ENCODE measurements around the gene DUSP2.

The DUSP2 gene

DNA sequence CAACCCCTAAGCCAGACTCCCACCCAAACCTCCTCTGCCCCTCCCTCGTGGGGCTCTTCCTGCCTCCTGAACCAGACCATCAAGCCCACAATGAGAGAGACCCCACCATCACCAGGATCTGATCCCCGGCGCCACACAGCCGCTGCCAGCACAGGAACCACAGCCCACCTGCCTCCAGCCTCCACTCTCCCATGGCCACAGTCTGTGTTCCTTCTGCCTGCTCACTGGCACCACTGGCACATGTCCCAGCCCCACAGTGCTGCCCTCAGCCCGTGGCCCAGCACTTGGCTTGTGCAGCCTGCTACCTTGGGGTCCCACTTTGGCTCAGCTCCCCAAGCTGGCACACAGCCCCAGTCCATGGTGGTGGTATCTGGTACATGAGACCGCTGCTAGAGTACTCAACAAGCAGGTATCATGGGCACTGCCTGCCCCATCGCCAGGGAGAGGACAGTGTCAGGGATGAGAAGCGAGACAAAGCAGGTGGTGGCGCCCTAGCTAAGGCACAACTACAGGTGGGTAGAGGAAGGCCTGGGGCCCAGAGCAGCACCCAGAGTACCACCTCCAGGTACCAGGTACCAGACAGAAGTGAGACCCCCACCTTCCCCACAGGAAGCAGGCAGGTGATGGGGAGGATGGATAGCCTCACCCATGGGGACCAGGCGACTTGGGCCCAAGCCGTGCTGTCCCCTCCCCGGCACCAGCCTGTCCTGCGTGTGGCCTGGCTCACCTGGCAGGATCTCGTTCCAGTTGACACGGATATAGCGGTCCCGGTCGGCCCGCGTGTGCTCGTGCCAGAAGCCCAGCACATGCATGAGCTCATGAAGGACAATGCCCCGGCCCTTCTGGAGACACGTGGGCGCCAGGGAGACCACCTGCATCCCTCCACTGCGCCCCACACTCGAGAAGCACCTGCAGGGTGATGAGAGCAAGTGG, 13.2 kb downstream of the DUSP2 start:
- no peaks in the 10 kb centered on the region for H3K27me3 Mint-ChIP-seq
- H3K9me3 Mint-ChIP-seq = no peaks in the 10 kb centered on the region
- peaks cover 14% of the 10 kb centered on the region for H3K4me1 Mint-ChIP-seq
- H3K4me3 Mint-ChIP-seq = no peak overlapping the region
- H3K36me3 Mint-ChIP-seq = peaks cover 3% of the 10 kb centered on the region
- no peak overlapping the region for H3K27ac Mint-ChIP-seq

DNA sequence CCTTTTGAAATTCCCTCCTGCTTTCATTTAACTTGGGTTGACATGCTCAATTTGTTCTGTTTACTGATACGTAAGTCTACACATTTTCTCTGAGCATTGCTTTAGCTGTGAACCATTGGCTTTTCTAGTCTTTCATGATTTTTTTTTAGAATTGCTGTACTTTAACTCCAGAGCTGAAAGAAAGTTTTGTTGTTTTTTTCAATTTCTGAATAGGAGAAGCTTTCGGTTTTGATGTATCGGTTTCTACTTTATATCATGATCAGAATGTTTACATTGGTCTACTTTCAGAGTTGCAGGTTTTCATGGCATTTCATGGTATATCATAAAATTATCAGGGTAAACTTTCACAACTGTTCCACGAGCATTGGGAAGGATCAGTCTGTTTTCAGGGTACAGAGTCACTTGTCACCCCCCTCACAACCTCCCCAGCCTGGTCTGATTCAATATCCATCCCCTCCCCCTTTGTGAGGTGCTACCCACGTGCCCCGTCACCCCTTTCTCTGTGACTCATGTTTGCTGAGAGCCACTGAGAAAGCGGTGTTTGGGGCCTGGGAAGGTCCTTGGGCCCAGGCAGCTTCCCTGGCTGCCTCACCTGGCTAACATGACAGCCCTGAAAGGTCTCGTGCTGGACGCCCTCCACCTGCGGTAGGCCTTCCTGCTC, 14.0 kb downstream of the DUSP2 start:
- Mint-ChIP-seq H3K4me3 (peak overlapping the region; percentile 19), H3K27me3 (no peaks in the 10 kb centered on the region), H3K4me1 (peaks cover 14% of the 10 kb centered on the region), H3K27ac (peak overlapping the region; percentile 85), H3K36me3 (peaks cover 8% of the 10 kb centered on the region), H3K9me3 (no peaks in the 10 kb centered on the region)

DNA sequence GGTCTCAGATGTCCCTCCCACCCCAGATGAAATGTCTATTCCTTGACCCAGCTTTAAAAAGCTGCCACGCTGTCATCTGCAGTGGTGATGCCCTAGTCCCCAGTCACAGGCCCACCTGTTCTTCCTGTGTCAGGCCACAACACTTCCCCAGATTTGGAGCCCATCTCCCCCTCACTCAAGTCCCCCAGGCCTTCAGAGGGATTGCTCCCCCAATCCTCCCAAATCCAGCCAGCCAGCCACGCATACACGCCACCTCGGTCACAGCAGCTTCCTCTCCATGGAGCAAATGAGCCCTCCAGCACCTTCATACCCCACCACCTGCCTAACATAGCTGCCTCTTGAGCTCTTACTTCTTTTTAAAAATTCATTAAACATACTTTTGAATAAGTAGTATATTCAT, 14.8 kb downstream of the DUSP2 start:
- H3K27ac Mint-ChIP-seq = no peak overlapping the region
- peaks cover 14% of the 10 kb centered on the region for H3K4me1 Mint-ChIP-seq
- H3K4me3 Mint-ChIP-seq = no peak overlapping the region
- H3K27me3 Mint-ChIP-seq = no peaks in the 10 kb centered on the region
- no peaks in the 10 kb centered on the region for H3K9me3 Mint-ChIP-seq
- H3K36me3 Mint-ChIP-seq = peaks cover 14% of the 10 kb centered on the region

DNA sequence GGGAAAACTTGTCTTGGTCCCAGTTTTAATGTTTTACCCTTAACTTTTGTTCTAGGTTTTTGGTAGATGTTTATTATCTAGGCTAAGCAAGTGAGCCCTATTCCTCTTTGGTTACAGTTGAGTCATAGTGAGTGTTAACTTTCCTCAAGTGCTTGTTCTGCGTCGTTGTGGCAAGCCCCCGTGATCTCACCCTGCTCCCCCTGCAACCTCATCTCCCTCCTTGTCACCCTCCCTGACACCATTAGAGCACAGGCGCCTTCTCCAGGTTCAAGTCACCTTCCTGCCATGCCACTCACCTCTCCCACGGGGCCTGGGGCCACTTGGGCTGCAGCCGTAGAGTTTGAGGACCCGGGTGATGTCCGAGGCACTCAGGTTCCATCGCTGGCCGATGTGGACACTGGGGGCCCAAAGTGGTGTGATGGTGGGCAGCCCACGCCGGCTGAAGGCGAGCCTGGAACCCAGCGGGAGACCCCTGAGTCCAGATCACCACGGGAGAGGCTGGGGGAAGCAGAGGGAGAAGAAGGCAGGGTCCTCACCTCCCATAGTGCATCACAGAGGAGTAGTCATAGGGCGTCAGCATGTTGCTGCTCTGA, 15.6 kb downstream of the DUSP2 start:
- no peak overlapping the region for H3K4me3 Mint-ChIP-seq
- peak overlapping the region; percentile 15 for H3K27ac Mint-ChIP-seq
- H3K27me3 Mint-ChIP-seq = no peaks in the 10 kb centered on the region
- H3K36me3 Mint-ChIP-seq = peaks cover 14% of the 10 kb centered on the region
- no peaks in the 10 kb centered on the region for H3K9me3 Mint-ChIP-seq
- H3K4me1 Mint-ChIP-seq = peaks cover 14% of the 10 kb centered on the region

DNA sequence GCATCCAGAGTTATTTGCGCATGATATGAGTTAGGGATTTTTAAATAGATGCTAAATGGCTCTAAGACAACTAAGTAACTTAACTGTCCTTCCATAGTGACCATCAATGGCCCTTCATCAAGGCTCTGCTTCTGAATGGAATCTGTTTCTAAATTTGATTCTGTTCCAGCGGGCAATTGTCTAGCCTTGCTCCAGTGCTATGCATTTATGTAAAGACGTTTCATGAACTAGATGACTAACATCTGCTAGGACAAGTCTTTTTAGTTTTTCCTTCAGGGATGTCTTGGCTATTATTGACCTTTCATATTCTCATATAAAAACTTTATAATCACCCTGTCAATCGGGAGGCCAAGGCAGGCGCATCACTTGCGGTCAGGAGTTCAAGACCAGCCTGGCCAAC, 16.8 kb downstream of the DUSP2 start:
- Mint-ChIP-seq H3K27me3 (no peaks in the 10 kb centered on the region), H3K9me3 (no peaks in the 10 kb centered on the region), H3K4me1 (peaks cover 14% of the 10 kb centered on the region), H3K36me3 (peaks cover 14% of the 10 kb centered on the region), H3K27ac (no peak overlapping the region), H3K4me3 (no peak overlapping the region)

DNA sequence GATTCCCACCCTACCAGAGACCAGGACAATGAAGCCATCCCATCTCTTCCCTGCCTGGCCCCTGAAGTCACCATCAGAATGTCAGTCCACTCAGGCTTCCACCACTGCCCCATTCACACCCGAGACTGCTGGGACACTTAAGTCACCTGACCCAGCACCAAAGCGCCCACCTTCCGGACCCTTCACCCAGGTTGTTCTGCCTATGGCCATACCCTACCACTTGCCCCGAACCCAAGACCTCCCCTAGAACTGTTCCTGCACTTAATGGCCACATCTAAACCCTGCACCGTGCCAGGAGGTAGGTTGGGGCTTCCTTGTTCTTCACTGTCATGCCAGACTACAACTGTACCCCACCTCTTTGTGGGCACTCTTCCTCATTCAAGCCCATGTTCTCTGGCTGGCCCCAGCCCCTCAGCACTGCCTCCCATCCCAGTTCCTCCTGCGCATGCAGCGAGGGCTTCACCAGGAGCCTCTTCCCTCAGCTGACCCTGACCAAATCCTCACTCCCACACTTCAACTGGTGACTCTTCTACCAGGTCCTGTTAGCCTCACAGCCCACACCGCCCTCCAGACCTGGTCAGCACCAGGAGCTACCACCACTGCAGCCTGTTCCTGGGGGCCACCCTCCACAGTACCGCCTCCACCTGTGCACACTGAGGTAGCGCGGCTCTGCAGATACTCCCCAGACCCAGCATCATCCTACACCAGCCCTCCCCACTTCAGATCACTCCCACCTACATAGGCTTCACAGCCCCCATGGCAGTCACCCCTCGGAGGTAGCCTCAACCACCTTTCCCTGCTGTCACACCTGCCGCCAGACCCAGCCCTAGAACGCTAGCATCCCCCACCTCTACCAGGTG, 20.6 kb downstream of the DUSP2 start:
- Mint-ChIP-seq H3K36me3 (peaks cover 11% of the 10 kb centered on the region), H3K27me3 (peaks cover 17% of the 10 kb centered on the region), H3K9me3 (no peaks in the 10 kb centered on the region), H3K27ac (no peak overlapping the region), H3K4me3 (no peak overlapping the region), H3K4me1 (no peaks in the 10 kb centered on the region)

DNA sequence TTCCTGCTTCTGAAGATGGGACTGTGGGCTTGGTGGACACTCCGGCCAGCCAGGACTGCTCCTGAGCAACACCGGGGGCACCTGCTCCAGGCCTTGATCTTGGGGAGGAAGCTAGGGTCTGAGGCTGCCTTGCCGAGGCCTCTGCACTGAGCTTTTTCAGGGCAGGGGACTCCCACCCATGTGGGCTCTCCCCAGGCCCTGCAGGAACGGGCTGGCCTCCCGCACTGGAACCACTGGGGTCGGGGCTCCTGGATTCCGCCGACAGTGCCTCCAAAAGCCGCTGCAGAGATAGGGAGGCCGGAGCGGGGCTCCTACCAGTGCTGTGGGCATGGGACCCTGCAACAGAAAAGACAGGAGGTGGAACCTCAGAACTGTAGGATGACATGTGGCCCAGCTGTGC, 21.3 kb downstream of the DUSP2 start:
- H3K27ac Mint-ChIP-seq = no peak overlapping the region
- H3K4me1 Mint-ChIP-seq = no peaks in the 10 kb centered on the region

DNA sequence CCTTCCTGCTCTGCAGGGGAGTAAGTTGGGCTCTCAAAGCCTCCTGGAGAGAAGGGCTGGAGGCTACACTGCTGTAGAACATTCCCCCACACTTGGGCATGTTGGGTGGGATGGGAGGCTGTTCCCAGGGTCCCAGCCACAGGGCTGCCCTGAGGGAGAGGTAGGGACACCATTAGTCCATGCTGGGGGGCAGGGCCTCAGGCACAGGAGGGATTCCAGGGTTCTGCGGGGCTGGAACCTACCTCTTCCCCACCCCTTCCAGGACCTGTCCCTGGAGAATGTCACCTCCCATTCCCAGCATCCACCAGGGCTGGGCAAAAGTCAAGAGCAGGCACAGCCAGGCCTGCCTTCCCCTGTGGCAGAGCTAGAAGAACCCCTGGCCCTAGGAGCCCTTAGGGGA, 21.9 kb downstream of the DUSP2 start:
- H3K4me1 Mint-ChIP-seq = no peaks in the 10 kb centered on the region
- H3K27ac Mint-ChIP-seq = no peak overlapping the region
- no peak overlapping the region for H3K4me3 Mint-ChIP-seq
- H3K9me3 Mint-ChIP-seq = no peaks in the 10 kb centered on the region
- H3K27me3 Mint-ChIP-seq = peaks cover 23% of the 10 kb centered on the region
- H3K36me3 Mint-ChIP-seq = peaks cover 11% of the 10 kb centered on the region

More for the DNA sequence above, 21.3 kb downstream of the DUSP2 start:
- Mint-ChIP-seq H3K27me3 (peaks cover 22% of the 10 kb centered on the region), H3K4me3 (no peak overlapping the region), H3K36me3 (peaks cover 11% of the 10 kb centered on the region), H3K9me3 (no peaks in the 10 kb centered on the region)

DNA sequence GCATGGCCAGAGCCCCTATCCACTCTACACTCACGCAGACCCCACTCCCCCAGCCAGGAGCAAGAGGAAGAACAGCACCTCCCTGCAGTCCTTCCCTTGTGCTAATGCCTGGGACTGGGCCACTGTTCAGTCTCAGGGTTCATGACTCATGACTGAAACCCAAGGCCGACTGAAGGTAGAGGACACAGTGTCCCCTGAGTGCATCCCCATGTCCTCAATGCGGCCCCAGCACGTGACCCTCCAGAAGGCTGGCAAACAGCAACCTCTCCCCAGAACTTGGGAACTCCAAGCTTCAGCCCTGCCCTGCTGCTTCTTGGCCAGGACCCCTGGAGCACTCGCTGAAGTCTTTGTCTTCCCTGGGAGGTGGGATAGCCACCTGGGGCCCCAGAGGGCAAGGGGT, 22.8 kb downstream of the DUSP2 start:
- Mint-ChIP-seq H3K27me3 (peaks cover 23% of the 10 kb centered on the region), H3K9me3 (no peaks in the 10 kb centered on the region), H3K27ac (no peak overlapping the region), H3K4me3 (no peak overlapping the region), H3K36me3 (peaks cover 11% of the 10 kb centered on the region), H3K4me1 (peaks cover 5% of the 10 kb centered on the region)

DNA sequence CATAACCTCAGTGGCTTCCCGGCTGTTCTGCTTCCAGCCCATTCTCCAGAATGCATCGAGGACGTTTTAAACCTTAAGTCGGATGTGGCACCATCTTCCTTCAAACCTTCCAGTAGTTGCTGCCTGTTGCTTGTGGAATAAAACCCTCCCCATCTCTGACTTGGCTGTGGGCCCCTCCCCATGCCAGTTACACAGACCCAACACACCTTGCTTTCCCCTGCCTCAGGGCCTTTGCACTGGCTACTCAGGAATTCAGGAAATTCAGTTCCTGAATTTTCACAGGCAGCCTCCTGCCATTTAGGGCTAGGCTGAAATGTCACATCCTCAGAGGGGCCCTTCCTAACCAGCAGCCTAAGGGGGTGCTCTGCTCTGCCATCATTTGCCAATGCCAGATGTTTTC, 23.8 kb downstream of the DUSP2 start:
- Mint-ChIP-seq H3K36me3 (peaks cover 7% of the 10 kb centered on the region), H3K4me1 (peaks cover 9% of the 10 kb centered on the region), H3K27ac (no peak overlapping the region), H3K4me3 (no peak overlapping the region), H3K9me3 (no peaks in the 10 kb centered on the region), H3K27me3 (peaks cover 23% of the 10 kb centered on the region)

DNA sequence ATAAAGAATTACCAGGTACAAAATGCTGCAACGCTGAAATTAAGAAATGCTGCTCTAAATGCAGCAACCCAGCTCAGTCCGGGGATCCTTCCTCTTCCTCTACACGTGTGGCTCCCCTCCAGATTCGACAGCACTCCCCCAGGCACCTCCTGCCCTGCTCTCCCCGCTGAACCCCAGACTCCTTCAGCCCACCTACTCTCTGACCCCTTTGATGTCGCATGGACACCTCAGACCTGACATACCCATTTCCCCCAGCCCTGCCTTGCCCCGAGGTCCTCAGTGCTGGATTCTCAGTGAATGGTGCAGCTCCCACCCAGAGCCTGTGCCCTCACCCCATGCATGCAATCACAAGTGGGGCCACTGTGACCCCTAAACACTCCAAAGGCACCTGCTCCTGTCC, 24.2 kb downstream of the DUSP2 start:
- H3K4me3 Mint-ChIP-seq = no peak overlapping the region
- H3K9me3 Mint-ChIP-seq = no peaks in the 10 kb centered on the region

DNA sequence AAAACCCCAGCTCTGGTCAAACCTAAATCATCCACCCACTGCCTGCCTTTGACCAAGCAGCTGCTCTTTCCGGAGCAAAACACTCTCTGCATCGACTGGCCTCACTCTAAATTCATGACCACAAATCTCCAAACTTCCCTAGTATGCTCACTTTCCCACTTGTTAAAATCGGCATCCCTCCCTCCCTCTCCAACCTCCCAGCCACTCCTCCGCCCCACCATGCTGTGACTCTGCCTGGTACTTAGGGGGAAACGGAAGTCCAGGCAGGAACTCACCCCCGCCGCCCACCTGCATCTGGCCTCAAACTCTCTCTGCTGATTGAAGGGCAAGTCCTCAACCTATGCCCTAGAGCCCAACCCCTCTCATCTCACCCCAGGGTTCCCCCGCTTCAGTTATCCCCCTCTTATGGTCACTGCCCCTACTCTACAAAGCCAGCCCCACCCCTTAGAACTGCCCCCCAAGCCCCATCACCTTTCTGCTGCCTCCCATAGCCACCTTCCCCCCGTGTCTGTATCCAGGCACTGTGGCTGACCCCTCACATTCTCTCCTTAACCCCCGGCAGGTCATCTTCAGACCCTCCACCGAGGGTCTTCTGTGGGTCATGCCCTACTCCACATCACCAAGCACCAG, 25.0 kb downstream of the DUSP2 start:
- H3K27ac Mint-ChIP-seq = no peak overlapping the region
- peaks cover 23% of the 10 kb centered on the region for H3K27me3 Mint-ChIP-seq
- H3K4me3 Mint-ChIP-seq = no peak overlapping the region
- peaks cover 16% of the 10 kb centered on the region for H3K4me1 Mint-ChIP-seq
- H3K9me3 Mint-ChIP-seq = no peaks in the 10 kb centered on the region
- no peaks in the 10 kb centered on the region for H3K36me3 Mint-ChIP-seq

More for the DNA sequence above, 24.2 kb downstream of the DUSP2 start:
- Mint-ChIP-seq H3K27me3 (peaks cover 23% of the 10 kb centered on the region), H3K4me1 (peaks cover 9% of the 10 kb centered on the region), H3K36me3 (peaks cover 3% of the 10 kb centered on the region), H3K27ac (no peak overlapping the region)

DNA sequence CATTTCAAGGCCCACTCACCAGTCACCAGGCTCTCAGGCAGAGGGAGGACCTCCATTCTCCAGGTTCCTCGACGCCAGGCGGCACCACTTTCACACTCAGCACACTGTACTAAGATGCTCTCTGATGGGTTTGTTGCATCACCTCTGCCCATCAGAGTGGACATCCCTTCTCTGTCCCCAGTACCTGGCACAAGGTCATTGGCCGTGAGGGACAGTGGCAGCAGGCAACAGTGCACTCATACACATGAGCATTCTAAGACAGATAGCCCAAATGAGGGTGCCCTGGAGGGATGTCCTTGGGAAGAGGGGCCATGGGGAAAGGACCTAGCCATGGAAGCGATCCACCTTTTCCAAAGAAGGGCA, 25.9 kb downstream of the DUSP2 start:
- H3K4me3 Mint-ChIP-seq = no peak overlapping the region

DNA sequence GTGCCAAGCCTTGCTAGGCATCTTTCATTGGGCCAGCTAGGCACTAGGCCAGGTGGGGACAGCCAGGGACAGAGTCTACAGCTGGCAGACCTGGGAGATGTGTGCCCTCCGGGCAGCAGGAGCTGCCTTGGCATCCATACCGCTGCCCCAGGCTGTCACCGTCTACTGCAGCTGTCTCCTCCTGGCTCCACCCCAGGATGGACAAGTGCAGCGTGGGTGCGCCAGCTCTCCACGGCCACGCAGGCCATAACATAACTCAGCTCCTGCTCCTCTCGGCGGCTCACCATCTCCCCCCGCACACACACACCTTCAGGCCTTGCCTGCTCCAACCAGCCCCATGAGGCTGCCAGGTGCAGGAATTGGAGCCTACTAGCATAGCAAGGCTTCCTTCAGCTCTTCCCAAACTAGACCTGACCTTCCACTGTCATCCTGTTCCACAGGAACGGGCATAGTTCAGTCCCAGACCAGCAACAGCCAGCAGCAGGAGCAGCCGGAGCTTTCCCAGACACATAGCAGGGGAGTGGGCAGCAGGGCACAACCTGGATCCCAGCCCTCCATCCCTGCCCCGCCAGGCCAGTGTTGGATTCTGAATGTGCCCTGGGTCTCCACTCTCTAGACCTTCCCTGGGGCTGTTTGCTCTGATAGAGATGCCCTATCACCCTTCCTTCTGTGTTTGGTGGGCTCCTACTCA, 26.4 kb downstream of the DUSP2 start:
- no peak overlapping the region for H3K27ac Mint-ChIP-seq
- no peaks in the 10 kb centered on the region for H3K9me3 Mint-ChIP-seq
- H3K27me3 Mint-ChIP-seq = peaks cover 23% of the 10 kb centered on the region
- H3K36me3 Mint-ChIP-seq = no peaks in the 10 kb centered on the region
- peaks cover 16% of the 10 kb centered on the region for H3K4me1 Mint-ChIP-seq
- H3K4me3 Mint-ChIP-seq = no peak overlapping the region

More for the DNA sequence above, 25.9 kb downstream of the DUSP2 start:
- H3K27me3 Mint-ChIP-seq = peaks cover 23% of the 10 kb centered on the region
- H3K36me3 Mint-ChIP-seq = no peaks in the 10 kb centered on the region
- no peaks in the 10 kb centered on the region for H3K9me3 Mint-ChIP-seq
- H3K4me1 Mint-ChIP-seq = peaks cover 16% of the 10 kb centered on the region
- no peak overlapping the region for H3K27ac Mint-ChIP-seq
